Activated CD4-positive, alpha-beta T cell treated with anti-CD3 and anti-CD28 coated beads for 48 hours (primary cell): ENCODE results near the gene NOP56.
"Not testable (repeated sequence)": the region's sequence is repeated elsewhere in the genome, so short reads cannot be mapped to it uniquely, and the experiment has no call there.

Experiments
- DNase-seq: peaks from one replicate; pipeline ENCODE4 v3.0.0-alpha.2; 2020

NOP56 gene

GRCh38 chr20:2652724-2653555, 508 bp downstream of the NOP56 start:
- peak; percentile 58 for DNase-seq

GRCh38 chr20:2653556-2654383, 1.3 kb downstream of the NOP56 start:
- no peak for DNase-seq

- no peak for DNase-seq
Observed at GRCh38 chr20:2654384-2654822, 2.0 kb downstream of the NOP56 start.

DNA sequence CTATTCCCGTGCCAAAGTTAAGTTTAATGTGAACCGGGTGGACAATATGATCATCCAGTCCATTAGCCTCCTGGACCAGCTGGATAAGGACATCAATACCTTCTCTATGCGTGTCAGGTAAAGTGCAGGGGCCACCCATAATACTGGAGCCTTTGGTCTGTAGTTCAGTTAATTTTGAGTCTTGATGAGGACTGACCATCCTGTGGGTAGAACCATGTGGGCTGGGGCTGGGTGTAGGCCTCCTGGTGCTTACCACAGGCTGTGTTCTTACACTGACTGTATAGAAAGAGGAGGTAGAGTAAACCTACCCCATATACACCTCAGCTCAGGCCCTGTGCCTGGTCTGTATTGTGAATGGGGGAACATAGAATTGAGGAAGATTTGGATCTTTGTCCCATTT, 2.4 kb downstream of the NOP56 start:
- DNase-seq: no peak

DNA sequence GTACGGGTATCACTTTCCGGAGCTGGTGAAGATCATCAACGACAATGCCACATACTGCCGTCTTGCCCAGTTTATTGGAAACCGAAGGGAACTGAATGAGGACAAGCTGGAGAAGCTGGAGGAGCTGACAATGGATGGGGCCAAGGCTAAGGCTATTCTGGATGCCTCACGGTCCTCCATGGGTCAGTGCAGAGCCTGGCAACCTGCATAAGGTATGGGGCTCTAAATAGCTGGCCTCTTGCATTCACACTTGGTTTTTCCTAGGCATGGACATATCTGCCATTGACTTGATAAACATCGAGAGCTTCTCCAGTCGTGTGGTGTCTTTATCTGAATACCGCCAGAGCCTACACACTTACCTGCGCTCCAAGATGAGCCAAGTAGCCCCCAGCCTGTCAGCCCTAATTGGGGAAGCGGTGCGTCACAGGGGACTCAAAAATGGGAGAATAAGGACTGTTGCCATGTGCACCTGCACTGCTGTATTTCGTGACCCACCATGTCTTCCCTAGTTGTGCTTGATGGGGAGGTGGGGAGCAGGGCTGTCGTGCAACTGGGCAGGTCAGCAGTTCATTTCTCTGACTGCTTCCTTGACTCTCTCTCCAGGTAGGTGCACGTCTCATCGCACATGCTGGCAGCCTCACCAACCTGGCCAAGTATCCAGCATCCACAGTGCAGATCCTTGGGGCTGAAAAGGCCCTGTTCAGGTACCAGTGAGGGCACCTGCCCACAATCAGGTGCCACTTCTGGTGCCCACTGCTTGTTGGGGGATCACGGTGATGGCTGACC, 3.1 kb downstream of the NOP56 start:
- no peak for DNase-seq

DNA sequence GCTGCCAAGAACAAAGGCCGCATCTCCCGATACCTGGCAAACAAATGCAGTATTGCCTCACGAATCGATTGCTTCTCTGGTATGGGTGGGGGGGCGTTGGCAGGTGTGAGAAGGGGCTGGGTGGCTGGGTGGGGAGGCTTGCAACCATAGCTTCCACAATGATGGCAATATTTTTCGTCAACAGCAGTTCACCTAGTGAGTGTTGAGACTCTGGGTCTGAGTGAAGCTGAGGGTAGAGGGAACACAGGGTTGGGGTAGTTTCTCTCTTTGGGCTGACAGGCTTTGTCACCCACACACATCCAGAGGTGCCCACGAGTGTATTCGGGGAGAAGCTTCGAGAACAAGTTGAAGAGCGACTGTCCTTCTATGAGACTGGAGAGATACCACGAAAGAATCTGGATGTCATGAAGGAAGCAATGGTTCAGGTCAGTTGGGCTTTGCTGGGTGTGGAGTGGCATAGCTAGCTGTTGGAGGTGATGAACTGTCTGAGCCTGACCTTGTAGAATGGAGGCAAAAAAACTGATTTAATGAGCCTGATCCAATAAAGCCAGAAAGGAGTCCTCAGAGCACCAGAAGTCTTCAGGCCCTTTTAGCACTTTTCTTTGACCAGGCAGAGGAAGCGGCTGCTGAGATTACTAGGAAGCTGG, 4.2 kb downstream of the NOP56 start:
- no peak for DNase-seq

DNA sequence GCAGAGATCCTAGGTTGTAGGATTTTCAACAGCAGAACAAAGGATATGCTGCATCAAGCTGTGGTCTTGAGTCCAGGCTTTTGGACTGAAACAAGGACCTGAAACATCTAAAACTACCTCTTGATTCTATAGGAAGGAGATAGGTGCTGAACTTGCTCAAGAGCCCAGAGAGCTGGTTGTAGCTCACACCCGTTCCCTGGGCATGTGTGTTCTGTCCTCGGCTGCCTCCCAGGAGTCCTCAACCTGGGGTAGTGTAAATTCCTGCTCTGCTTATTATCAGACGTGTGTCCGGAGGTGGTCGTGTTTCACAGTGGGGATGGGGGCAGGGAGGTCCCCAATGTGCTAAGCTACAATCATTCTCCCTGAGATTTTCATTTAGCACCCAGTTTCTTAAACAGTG, 4.8 kb downstream of the NOP56 start:
- DNase-seq: no peak

DNA sequence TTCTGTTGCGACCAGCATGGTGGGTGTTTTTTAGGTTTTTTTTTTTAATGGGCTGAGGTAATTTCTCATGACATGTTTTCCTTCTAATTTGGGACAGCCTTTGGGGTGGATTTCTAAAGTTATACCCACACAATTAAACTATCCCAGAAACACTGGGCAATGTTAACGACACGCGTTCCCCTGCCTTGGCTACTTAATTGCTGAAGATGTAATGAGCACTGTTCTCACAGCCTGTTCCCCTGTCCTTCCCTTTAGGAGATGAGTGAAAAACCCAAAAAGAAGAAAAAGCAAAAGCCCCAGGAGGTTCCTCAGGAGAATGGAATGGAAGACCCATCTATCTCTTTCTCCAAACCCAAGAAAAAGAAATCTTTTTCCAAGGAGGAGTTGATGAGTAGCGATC, 5.2 kb downstream of the NOP56 start:
- DNase-seq: no peak

- DNase-seq: peak; percentile 60
Observed at GRCh38 chr20:2658414-2659354, 6.3 kb downstream of the NOP56 start.

DNA sequence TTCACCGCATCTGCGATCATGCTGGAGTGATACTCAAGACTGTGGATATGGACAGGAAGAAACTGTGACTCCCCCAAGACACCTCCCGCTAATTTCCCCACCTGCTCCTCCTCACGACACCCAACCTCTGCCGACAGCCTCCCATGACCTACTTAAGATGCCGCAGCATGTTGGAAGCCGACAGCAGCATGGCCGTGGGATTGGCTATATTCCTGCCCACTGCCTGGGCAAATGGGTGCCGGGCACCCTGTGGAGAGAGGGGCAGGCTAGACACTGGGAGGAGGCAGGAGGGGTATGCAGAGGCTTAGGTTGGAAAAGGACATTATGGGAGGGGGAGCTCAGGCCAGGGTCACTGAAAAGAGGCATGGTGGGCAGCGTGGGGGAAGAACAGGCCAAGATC, 7.1 kb downstream of the NOP56 start:
- DNase-seq: no peak

DNA sequence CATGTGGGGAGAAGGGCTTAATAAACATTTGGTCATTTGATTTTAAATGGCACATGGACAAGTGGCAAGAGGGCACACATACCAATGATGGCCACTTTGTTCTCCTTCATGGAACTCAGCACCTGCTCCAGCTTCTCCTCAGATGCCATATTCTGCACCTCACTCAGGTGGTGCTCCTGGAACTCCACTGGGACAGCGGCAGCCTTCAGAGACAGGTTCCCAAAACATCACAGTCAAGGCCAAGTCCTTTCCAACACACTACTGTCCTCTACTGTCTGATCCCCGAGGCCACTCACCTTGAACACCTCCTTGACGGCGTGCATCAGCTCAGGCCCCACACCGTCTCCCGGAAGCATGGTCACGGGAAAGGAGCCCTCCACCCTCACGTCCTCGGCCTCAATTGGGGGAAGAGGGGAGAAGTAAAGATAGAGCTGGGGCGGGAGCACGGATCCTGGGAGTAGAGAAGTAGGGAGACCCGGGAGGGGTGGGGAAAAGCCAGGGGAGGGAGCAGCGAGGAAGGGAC, 11.0 kb downstream of the NOP56 start:
- no peak for DNase-seq

- peak; percentile 95 for DNase-seq
Observed at GRCh38 chr20:2663887-2664719, 11.7 kb downstream of the NOP56 start, which contains the start of gene IDH3B. Gene IDH3B (minus strand): TSS chr20:2664216. CDS start chr20:2664188, 28 bp downstream.

GRCh38 chr20:2671977-2672376, 19.5 kb downstream of the NOP56 start:
- no peak for DNase-seq

GRCh38 chr20:2672446-2672845, 20.0 kb downstream of the NOP56 start:
- no peak for DNase-seq

DNA sequence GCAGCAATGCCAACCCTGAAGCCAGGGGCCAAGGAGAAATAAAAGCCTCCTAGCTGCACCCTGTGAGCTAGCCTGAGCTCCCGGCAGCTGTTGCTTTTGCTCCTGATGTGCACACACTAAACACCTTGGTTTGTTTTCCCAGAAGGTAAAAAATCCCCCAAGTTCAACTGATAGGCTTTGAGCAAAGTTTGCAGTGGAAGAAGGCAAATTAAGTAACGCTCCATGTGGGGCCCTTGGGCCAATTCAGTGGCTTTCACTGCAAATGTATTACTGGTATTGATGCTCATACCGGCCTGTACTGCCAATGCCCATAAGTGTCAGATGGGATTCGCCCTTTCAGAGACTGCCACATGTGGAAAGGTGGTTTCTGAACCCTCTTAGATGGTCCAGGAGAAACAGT, 21.0 kb downstream of the NOP56 start:
- DNase-seq: no peak

GRCh38 chr20:2680046-2680445, 27.6 kb downstream of the NOP56 start:
- DNase-seq: no peak

GRCh38 chr20:2682040-2682439, 29.6 kb downstream of the NOP56 start:
- not testable (repeated sequence) for DNase-seq

DNA sequence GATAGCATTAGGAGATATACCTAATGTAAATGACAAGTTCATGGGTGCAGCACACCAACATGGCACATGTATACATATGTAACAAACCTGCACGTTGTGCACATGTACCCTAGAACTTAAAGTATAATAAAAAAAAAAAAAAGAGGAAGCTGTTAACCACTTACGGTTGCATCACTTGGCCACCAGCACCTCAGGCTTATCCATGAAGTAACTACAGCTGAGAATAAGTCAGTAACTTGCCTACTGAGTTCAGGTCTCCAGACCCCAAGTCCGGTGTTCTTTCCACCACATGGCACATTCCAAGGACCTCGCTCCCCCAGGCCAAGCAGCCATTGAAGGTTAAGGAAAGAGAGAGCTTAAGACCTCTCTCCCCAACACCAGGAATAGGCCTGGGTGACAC, 32.4 kb downstream of the NOP56 start:
- not testable (repeated sequence) for DNase-seq

GRCh38 chr20:2687514-2687913, 35.1 kb downstream of the NOP56 start:
- DNase-seq: no peak

GRCh38 chr20:2688041-2688591, 35.7 kb downstream of the NOP56 start:
- DNase-seq: peak; percentile 86
